BJ (cell line): ENCODE data around the gene TRPM3. TPM values are rescaled to one million over a fixed set of nuclear protein-coding genes. Genes with fewer than 3 reads are reported as not detected.

Experiments
- CTCF ChIA-PET: fragments of 350-600 bp; formaldehyde crosslinking; extraction: SDS; loops from one replicate; lab custom pipeline; 2021; ENCODE audit warnings: antibody characterized with exemption, inconsistent platforms; lab: Yijun Ruan, JAX
- POLR2A ChIA-PET: fragments of 300-600 bp; sonication (Branson Sonifier 250); formaldehyde crosslinking; extraction: SDS; loops from one replicate; lab custom pipeline; 2021; ENCODE audit warnings: antibody characterized with exemption; lab: Charles Lee
- DNase-seq: peaks from one replicate; pipeline ENCODE4 v3.0.0-alpha.2; 2011; ENCODE audit warnings: low read depth
- H3K27me3 ChIP-seq: 2 replicates; pipeline ENCODE4 v1.6.0; 2011; ENCODE audit warnings: low read length; ENCODE audit not compliant: control insufficient read depth, insufficient read depth
- H3K36me3 ChIP-seq: 2 replicates; pipeline ENCODE4 v1.5.1; 2011; ENCODE audit warnings: low read length; ENCODE audit not compliant: control insufficient read depth, insufficient read depth
- H3K4me3 ChIP-seq: 2 replicates; pipeline ENCODE4 v1.5.1; 2011; ENCODE audit warnings: low read depth, mild to moderate bottlenecking, control low read depth, low read length
- CTCF ChIP-seq: IDR thresholded peaks from 2 replicates; pipeline ENCODE4 v1.5.1; 2011; ENCODE audit warnings: low read depth, mild to moderate bottlenecking, control low read depth, inconsistent platforms, low read length, moderate library complexity; ENCODE audit not compliant: insufficient read depth
- polyA plus RNA-seq: library from polyadenylated mRNA; depleted of rRNA; stranded (reverse); fragments of >200 nt; gene quantifications from 2 replicates; pipeline ENCODE4 v1.2.3, GENCODE V29; 2011

TRPM3 gene
- polyA plus RNA-seq, 1 experiment, result 0.07 TPM

GRCh38 chr9:70588381-70588780, 533.0 kb downstream of the TRPM3 start:
- DNase-seq, result no peak
- ChIA-PET POLR2A (no interaction called here), CTCF (interaction anchor here (0.8 to 2.3 kb wide), 4 partner anchors 12 to 169 kb away, joined by 3 to 11 read pairs (median 4); no protein-coding TSS in a partner anchor)
- no peak for TF ChIP-seq CTCF
- H3K4me3 ChIP-seq, result no peak overlapping the region
- no peaks in the 10 kb centered on the region for H3K27me3 ChIP-seq
- no peaks in the 10 kb centered on the region for H3K36me3 ChIP-seq

GRCh38 chr9:70587201-70587600, 534.2 kb downstream of the TRPM3 start:
- ChIA-PET CTCF (interaction anchor here (1.9 kb wide), 1 partner anchor 98 kb away, joined by 5 read pairs; no protein-coding TSS in a partner anchor), POLR2A (interaction anchor here (0.7 to 1.0 kb wide), 2 partner anchors 24 to 168 kb away, joined by 3 to 4 read pairs; no protein-coding TSS in a partner anchor)
- DNase-seq, result peak; percentile 86
- Histone ChIP-seq H3K27me3 (no peaks in the 10 kb centered on the region), H3K36me3 (no peaks in the 10 kb centered on the region), H3K4me3 (no peak overlapping the region)
- TF ChIP-seq CTCF, result no peak

GRCh38 chr9:70586476-70586875, 534.9 kb downstream of the TRPM3 start:
- H3K4me3 ChIP-seq, result no peak overlapping the region
- POLR2A ChIA-PET, result interaction anchor here (0.6 kb wide), 1 partner anchor 107 kb away, joined by 3 read pairs; no protein-coding TSS in a partner anchor

GRCh38 chr9:70581955-70582350, 539.5 kb downstream of the TRPM3 start:
- CTCF ChIA-PET, result interaction anchor here (0.7 to 1.2 kb wide), 3 partner anchors 15 to 241 kb away, joined by 3 to 4 read pairs (median 3); no protein-coding TSS in a partner anchor
- no peak for TF ChIP-seq CTCF
- POLR2A ChIA-PET, result no interaction called here

More at GRCh38 chr9:70586476-70586875, 534.9 kb downstream of the TRPM3 start:
- no peak for TF ChIP-seq CTCF
- no peak for DNase-seq
- Histone ChIP-seq H3K27me3 (no peaks in the 10 kb centered on the region), H3K36me3 (no peaks in the 10 kb centered on the region)
- CTCF ChIA-PET, result interaction anchor here (0.6 to 0.8 kb wide), 2 partner anchors 11 to 293 kb away, joined by 3 read pairs; no protein-coding TSS in a partner anchor

GRCh38 chr9:70581214-70581954, 540.0 kb downstream of the TRPM3 start:
- CTCF ChIA-PET, result interaction anchor here (1.0 kb wide), 1 partner anchor 21 kb away, joined by 3 read pairs; no protein-coding TSS in a partner anchor
- Histone ChIP-seq H3K4me3 (no peak overlapping the region), H3K27me3 (no peaks in the 10 kb centered on the region), H3K36me3 (no peaks in the 10 kb centered on the region)
- POLR2A ChIA-PET, result no interaction called here
- DNase-seq, result no peak
- TF ChIP-seq CTCF, result no peak

More at GRCh38 chr9:70581955-70582350, 539.5 kb downstream of the TRPM3 start:
- DNase-seq, result no peak
- no peaks in the 10 kb centered on the region for H3K36me3 ChIP-seq
- no peak overlapping the region for H3K4me3 ChIP-seq
- H3K27me3 ChIP-seq, result no peaks in the 10 kb centered on the region
